Activated CD4-positive, alpha-beta T cell treated with anti-CD3 and anti-CD28 coated beads for 36 hours (primary cell): ENCODE data around the gene CAVIN4. TPM values are rescaled to one million over a fixed set of nuclear protein-coding genes. Genes with fewer than 3 reads are reported as not detected.

Experiments used
- ATAC-seq: fragments of 200-7000 bp; cut with Tn5 transposase; one replicate; pipeline ENCODE4 v1.10.0; 2021; ENCODE audit warnings: mild to moderate bottlenecking, moderate library complexity
- CTCF ChIA-PET: fragments of 350-600 bp; sonication (Branson Sonifier 250); formaldehyde crosslinking; loops from one replicate; lab custom pipeline; 2021; ENCODE audit warnings: antibody characterized with exemption; lab: Charles Lee
- POLR2A ChIA-PET: fragments of 350-600 bp; sonication (Branson Sonifier 250); formaldehyde crosslinking; loops from one replicate; lab custom pipeline; 2021; ENCODE audit warnings: antibody characterized with exemption, inconsistent platforms; lab: Charles Lee
- DNase-seq: peaks from one replicate; pipeline ENCODE4 v3.0.0-alpha.2; 2020
- H3K27ac Mint-ChIP-seq: one replicate; pipeline ENCODE4 v1.8.0; 2021; ENCODE audit warnings: mixed read lengths
- H3K27me3 Mint-ChIP-seq: one replicate; pipeline ENCODE4 v1.8.0; 2021; ENCODE audit warnings: mixed read lengths
- H3K36me3 Mint-ChIP-seq: one replicate; pipeline ENCODE4 v1.8.0; 2021; ENCODE audit warnings: low read depth, mixed read lengths
- H3K4me1 Mint-ChIP-seq: one replicate; pipeline ENCODE4 v1.8.0; 2021; ENCODE audit warnings: mixed read lengths
- H3K4me3 Mint-ChIP-seq: one replicate; pipeline ENCODE4 v1.8.0; 2021; ENCODE audit warnings: mild to moderate bottlenecking, moderate library complexity, mixed read lengths
- H3K9me3 Mint-ChIP-seq: one replicate; pipeline ENCODE4 v1.8.0; 2021; ENCODE audit warnings: low read depth, mixed read lengths
- intact Hi-C, 2 experiments: fragments of 100-400 bp; cut with DNase I in 1 of 2; cut with micrococcal nuclease in 1 of 2; formaldehyde crosslinking; loops; one replicate each; pipeline versions ENCODE4 v1.14.2 to v1.15.1; 2022 to 2024; cut with DNase I, micrococcal nuclease
- total RNA-seq, 2 experiments: library from RNA; stranded (reverse); gene quantifications; one replicate each; pipeline ENCODE4 v1.2.3, GENCODE V29; 2021

The CAVIN4 gene, protein sequence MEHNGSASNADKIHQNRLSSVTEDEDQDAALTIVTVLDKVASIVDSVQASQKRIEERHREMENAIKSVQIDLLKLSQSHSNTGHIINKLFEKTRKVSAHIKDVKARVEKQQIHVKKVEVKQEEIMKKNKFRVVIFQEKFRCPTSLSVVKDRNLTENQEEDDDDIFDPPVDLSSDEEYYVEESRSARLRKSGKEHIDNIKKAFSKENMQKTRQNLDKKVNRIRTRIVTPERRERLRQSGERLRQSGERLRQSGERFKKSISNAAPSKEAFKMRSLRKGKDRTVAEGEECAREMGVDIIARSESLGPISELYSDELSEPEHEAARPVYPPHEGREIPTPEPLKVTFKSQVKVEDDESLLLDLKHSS
- under 1 TPM; 0.16 to 0.18 TPM for total RNA-seq

GRCh38 chr9:100577776-100578448 lies at the start of gene CAVIN4:
CAVIN4 (plus strand) TSS chr9:100578079; CDS start chr9:100578144, 65 bp downstream.
- ATAC-seq: no peak
- Mint-ChIP-seq H3K27ac (no peak within 1 kb of the TSS), H3K4me1 (no peaks in the 10 kb centered on the region), H3K4me3 (no peak within 1 kb of the TSS), H3K27me3 (no peaks in the 10 kb centered on the region), H3K9me3 (no peaks in the 10 kb centered on the region), H3K36me3 (no peaks in the 10 kb centered on the region)
- POLR2A ChIA-PET: no interaction called here
- intact Hi-C loops: no loop called here
- no peak for DNase-seq
- CTCF ChIA-PET: interaction anchor here (0.5 to 0.6 kb wide), 2 partner anchors 22 to 701 kb away, joined by 3 read pairs; no protein-coding TSS in a partner anchor

- POLR2A ChIA-PET: no interaction called here
- CTCF ChIA-PET: no interaction called here
- H3K27me3 Mint-ChIP-seq: no peaks in the 10 kb centered on the region
- H3K4me1 Mint-ChIP-seq: no peaks in the 10 kb centered on the region
- no peak overlapping the region for H3K27ac Mint-ChIP-seq
- DNase-seq (no peak), ATAC-seq (no peak)
- intact Hi-C loops: no loop called here
- no peak overlapping the region for H3K4me3 Mint-ChIP-seq
- H3K9me3 Mint-ChIP-seq: no peaks in the 10 kb centered on the region
- H3K36me3 Mint-ChIP-seq: no peaks in the 10 kb centered on the region
Measured at GRCh38 chr9:100534401-100534800, 43.5 kb upstream of the CAVIN4 start.

GRCh38 chr9:100540327-100540726 lies 37.6 kb upstream of the CAVIN4 start:
- Mint-ChIP-seq H3K4me3 (no peak overlapping the region), H3K9me3 (peaks cover 4% of the 10 kb centered on the region), H3K27ac (no peak overlapping the region), H3K27me3 (no peaks in the 10 kb centered on the region), H3K36me3 (peaks cover 4% of the 10 kb centered on the region), H3K4me1 (no peaks in the 10 kb centered on the region)
- intact Hi-C loops: no loop called here
- ChIA-PET POLR2A (no interaction called here), CTCF (interaction anchor here (1.5 kb wide), 1 partner anchor 11 kb away, joined by 3 read pairs; no protein-coding TSS in a partner anchor)
- no peak for DNase-seq
- no peak for ATAC-seq

- no peaks in the 10 kb centered on the region for H3K27me3 Mint-ChIP-seq
- H3K4me3 Mint-ChIP-seq: no peak overlapping the region
- H3K36me3 Mint-ChIP-seq: peaks cover 8% of the 10 kb centered on the region
- no peaks in the 10 kb centered on the region for H3K4me1 Mint-ChIP-seq
- CTCF ChIA-PET: interaction anchor here (1.3 to 1.9 kb wide), 2 partner anchors 8 to 10 kb away, joined by 3 to 4 read pairs; no protein-coding TSS in a partner anchor
- H3K9me3 Mint-ChIP-seq: peaks cover 4% of the 10 kb centered on the region
- POLR2A ChIA-PET: no interaction called here
- H3K27ac Mint-ChIP-seq: no peak overlapping the region
- DNase-seq (no peak), ATAC-seq (no peak)
- intact Hi-C loops: no loop called here
Measured at GRCh38 chr9:100549048-100549447, 28.8 kb upstream of the CAVIN4 start.

DNA sequence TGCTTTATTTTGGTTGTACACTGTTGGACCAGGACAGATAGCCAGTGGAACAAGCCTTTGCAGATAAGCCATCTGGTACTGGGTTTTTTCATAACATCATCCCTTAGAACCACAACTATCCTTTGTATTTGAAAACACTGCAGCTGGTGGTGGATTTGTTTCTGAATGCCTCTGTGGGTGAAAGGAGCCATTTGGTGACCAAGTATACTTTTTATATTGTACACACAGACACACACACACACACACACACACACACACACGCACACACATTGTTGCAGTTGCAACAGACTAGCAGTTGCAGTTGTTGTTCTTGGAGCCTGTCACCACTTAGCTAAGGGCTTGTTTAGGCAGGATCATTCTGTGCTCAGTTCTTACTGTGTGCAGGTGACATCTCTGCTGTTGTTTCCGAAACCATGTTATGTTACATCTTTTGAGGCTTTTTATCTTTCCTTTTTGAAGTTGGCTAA lies 22.9 kb upstream of the CAVIN4 start:
- Mint-ChIP-seq H3K36me3 (no peaks in the 10 kb centered on the region), H3K4me1 (no peaks in the 10 kb centered on the region), H3K9me3 (no peaks in the 10 kb centered on the region), H3K27ac (no peak overlapping the region), H3K27me3 (no peaks in the 10 kb centered on the region), H3K4me3 (no peak overlapping the region)
- CTCF ChIA-PET: no interaction called here
- no peak for ATAC-seq
- intact Hi-C loops: no loop called here
- no peak for DNase-seq
- POLR2A ChIA-PET: interaction anchor here (0.6 kb wide), 1 partner anchor 78 kb away, joined by 12 read pairs; no protein-coding TSS in a partner anchor

DNA sequence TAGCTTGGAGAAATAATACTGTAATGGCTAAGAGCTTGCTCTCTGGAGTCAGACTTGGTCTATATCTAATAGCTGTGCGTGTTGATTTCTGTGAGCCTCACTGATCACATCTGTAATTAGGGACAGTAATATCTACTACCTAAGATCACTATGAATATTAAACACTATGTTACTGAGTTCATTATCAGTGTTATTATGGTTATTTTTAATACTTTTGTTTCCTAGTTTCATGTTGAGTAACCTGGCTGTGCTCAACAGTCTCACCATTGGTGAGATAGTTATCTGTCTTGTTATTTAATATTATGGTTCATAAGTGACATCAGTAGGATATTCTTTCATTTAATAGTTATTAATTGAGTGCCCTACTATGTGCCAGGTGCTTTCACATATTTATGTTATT lies 22.4 kb upstream of the CAVIN4 start:
- no peaks in the 10 kb centered on the region for H3K9me3 Mint-ChIP-seq
- intact Hi-C loops: no loop called here
- no peak overlapping the region for H3K27ac Mint-ChIP-seq
- ChIA-PET CTCF (no interaction called here), POLR2A (no interaction called here)
- H3K36me3 Mint-ChIP-seq: no peaks in the 10 kb centered on the region
- no peak for ATAC-seq
- H3K4me3 Mint-ChIP-seq: no peak overlapping the region
- H3K27me3 Mint-ChIP-seq: no peaks in the 10 kb centered on the region
- DNase-seq: no peak
- H3K4me1 Mint-ChIP-seq: no peaks in the 10 kb centered on the region

DNA sequence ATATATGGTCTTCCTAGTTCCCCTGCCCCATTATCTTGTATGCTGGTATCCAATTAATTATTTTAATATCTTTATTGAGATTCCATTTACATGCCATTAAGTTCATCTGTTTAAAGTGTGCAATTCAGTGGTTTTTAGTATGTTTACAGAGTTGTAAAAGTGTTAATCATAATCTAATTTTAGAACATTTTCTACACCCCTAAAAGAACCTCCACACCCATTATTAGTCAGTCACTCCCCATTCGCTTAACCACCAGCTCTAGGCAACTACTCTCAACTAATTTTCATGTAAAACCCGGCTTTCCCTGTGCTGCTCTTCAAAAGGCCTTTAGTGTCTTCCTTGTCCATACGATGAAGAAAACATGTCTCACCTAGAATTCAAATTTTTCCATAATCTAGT lies 20.8 kb upstream of the CAVIN4 start:
- H3K27me3 Mint-ChIP-seq: no peaks in the 10 kb centered on the region
- H3K27ac Mint-ChIP-seq: no peak overlapping the region
- H3K36me3 Mint-ChIP-seq: no peaks in the 10 kb centered on the region
- H3K4me1 Mint-ChIP-seq: no peaks in the 10 kb centered on the region
- CTCF ChIA-PET: interaction anchor here (1.0 kb wide), 2 partner anchors 8 to 39 kb away, joined by 3 read pairs; no protein-coding TSS in a partner anchor
- H3K4me3 Mint-ChIP-seq: no peak overlapping the region
- DNase-seq: no peak
- no peaks in the 10 kb centered on the region for H3K9me3 Mint-ChIP-seq
- POLR2A ChIA-PET: no interaction called here
- no peak for ATAC-seq
- intact Hi-C loops: no loop called here

DNA sequence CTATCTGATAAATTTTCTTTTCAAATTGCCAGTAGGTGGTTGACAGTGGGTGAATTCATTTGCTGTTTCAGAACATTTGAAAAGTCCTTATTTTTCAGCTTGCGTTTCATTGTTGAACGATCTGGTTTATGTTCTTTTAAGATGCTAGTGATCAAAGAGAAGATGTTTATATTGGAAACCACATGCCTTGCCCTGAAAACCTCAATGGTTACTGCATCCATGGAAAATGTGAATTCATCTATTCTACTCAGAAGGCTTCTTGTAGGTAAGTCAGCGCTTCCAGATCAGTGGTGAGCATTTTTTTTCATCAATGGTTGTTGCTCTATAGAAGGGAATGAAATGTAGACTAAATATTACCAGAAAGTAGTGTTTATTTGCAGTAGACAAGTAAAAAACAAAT lies 16.6 kb upstream of the CAVIN4 start:
- no peaks in the 10 kb centered on the region for H3K4me1 Mint-ChIP-seq
- H3K27me3 Mint-ChIP-seq: no peaks in the 10 kb centered on the region
- no peaks in the 10 kb centered on the region for H3K36me3 Mint-ChIP-seq
- H3K27ac Mint-ChIP-seq: no peak overlapping the region
- intact Hi-C loops: no loop called here
- no peak for DNase-seq
- CTCF ChIA-PET: no interaction called here
- H3K4me3 Mint-ChIP-seq: no peak overlapping the region
- POLR2A ChIA-PET: no interaction called here
- ATAC-seq: no peak
- no peaks in the 10 kb centered on the region for H3K9me3 Mint-ChIP-seq

GRCh38 chr9:100567856-100568255 lies 10.0 kb upstream of the CAVIN4 start:
- intact Hi-C loops: no loop called here
- Mint-ChIP-seq H3K4me3 (no peak overlapping the region), H3K36me3 (no peaks in the 10 kb centered on the region), H3K9me3 (peaks cover 2% of the 10 kb centered on the region), H3K27ac (no peak overlapping the region), H3K4me1 (no peaks in the 10 kb centered on the region), H3K27me3 (no peaks in the 10 kb centered on the region)
- ATAC-seq (no peak), DNase-seq (no peak)
- POLR2A ChIA-PET: no interaction called here
- CTCF ChIA-PET: no interaction called here

DNA sequence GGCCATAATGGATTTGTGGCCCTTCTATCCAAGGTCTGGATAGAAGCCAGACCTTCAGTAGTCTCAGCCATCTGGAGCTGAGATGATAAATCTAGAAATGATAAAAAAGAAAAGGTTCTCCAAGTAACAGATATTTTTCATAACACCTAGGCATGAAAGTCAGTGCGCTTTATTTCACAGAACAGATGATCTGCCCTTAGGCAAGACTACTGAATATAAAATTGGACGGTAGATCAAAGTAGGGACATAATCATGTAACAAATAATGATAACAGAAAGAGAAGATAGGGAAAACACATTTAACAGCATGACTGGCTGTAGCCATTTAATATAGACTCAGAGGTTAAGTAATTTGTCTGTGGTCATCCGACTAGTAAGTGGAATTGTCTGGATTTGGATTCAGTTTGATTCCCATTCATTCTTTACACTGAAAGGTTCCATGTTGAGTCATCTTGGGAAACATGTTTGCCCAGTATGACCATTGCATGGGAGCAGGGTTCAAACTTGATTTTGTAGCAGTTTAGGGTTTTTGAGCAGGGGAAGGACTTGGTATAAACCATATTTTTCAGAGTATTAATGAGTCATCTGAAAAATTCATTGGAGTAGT lies 4.1 kb upstream of the CAVIN4 start:
- ATAC-seq (no peak), DNase-seq (no peak)
- no peaks in the 10 kb centered on the region for H3K4me1 Mint-ChIP-seq
- H3K9me3 Mint-ChIP-seq: peaks cover 2% of the 10 kb centered on the region
- CTCF ChIA-PET: interaction anchor here (1.2 kb wide), 1 partner anchor 22 kb away, joined by 3 read pairs; no protein-coding TSS in a partner anchor
- no peak overlapping the region for H3K27ac Mint-ChIP-seq
- no peaks in the 10 kb centered on the region for H3K27me3 Mint-ChIP-seq
- no peaks in the 10 kb centered on the region for H3K36me3 Mint-ChIP-seq
- no peak overlapping the region for H3K4me3 Mint-ChIP-seq
- intact Hi-C loops: no loop called here
- POLR2A ChIA-PET: no interaction called here

- H3K27ac Mint-ChIP-seq: no peak overlapping the region
- CTCF ChIA-PET: no interaction called here
- intact Hi-C loops: no loop called here
- POLR2A ChIA-PET: no interaction called here
- H3K4me1 Mint-ChIP-seq: no peaks in the 10 kb centered on the region
- H3K4me3 Mint-ChIP-seq: no peak overlapping the region
- DNase-seq (no peak), ATAC-seq (no peak)
- H3K27me3 Mint-ChIP-seq: no peaks in the 10 kb centered on the region
- no peaks in the 10 kb centered on the region for H3K9me3 Mint-ChIP-seq
- H3K36me3 Mint-ChIP-seq: no peaks in the 10 kb centered on the region
Measured at GRCh38 chr9:100575006-100575405, 2.9 kb upstream of the CAVIN4 start.
